Panc1 (cell line): ENCODE data around the gene FARP2.
"Not testable (repeated sequence)": the region's sequence is repeated elsewhere in the genome, so short reads cannot be mapped to it uniquely, and the experiment has no call there.

Experiments used
- CTCF ChIP-seq: fragments of 450-650 bp; IDR thresholded peaks from 2 replicates; pipeline ENCODE4 v1.5.1; 2017; ENCODE audit warnings: mild to moderate bottlenecking
- POLR2AphosphoS5 ChIP-seq: IDR thresholded peaks from 2 replicates; pipeline ENCODE4 v1.6.1; 2012; ENCODE audit warnings: mild to moderate bottlenecking, low read depth, low read length, moderate library complexity
- REST ChIP-seq, 2 experiments: IDR thresholded peaks; 2 replicates each; pipeline ENCODE4 v1.6.1; 2011 to 2012; ENCODE audit warnings: low read depth in 2 of 2, control low read depth in 1 of 2, low read length in 1 of 2, mild to moderate bottlenecking in 1 of 2, moderate library complexity in 1 of 2; ENCODE audit not compliant: insufficient read depth in 1 of 2
- SIN3A ChIP-seq: IDR thresholded peaks from 2 replicates; pipeline ENCODE4 v1.6.1; 2012; ENCODE audit warnings: low read depth, mild to moderate bottlenecking, low read length, moderate library complexity, borderline replicate concordance; ENCODE audit not compliant: insufficient read depth

- not testable (repeated sequence) for TF ChIP-seq CTCF; REST (IDR thresholded peaks at IDR 0.05; ENCODE audit: insufficient read depth in 1 of 2, low read depth in 2 of 2, low read length in 1 of 2); POLR2AphosphoS5; SIN3A
Observed at GRCh38 chr2:241392753-241393152, 36.7 kb downstream of the FARP2 start.
